Activated CD4-positive, alpha-beta T cell treated with anti-CD3 and anti-CD28 coated beads, Interleukin-2, amount 10 ng/mL, durations not matched to agents 24 days and 14 days (primary cell): ENCODE measurements around the gene HEXD. TPM values are rescaled to one million over a fixed set of nuclear protein-coding genes. Genes with fewer than 3 reads are reported as not detected.
"Not testable (repeated sequence)": the region's sequence is repeated elsewhere in the genome, so short reads cannot be mapped to it uniquely, and the experiment has no call there.

Experiments
- DNase-seq: peaks from one replicate; pipeline ENCODE4 v3.0.0; 2022
- H3K27ac Mint-ChIP-seq: one replicate; pipeline ENCODE4 v1.8.0; 2022; ENCODE audit warnings: mild to moderate bottlenecking, mixed read lengths
- H3K27me3 Mint-ChIP-seq: one replicate; pipeline ENCODE4 v1.8.0; 2022; ENCODE audit warnings: mixed read lengths
- H3K36me3 Mint-ChIP-seq: one replicate; pipeline ENCODE4 v1.8.0; 2022; ENCODE audit warnings: low read depth, mild to moderate bottlenecking, mixed read lengths
- H3K4me1 Mint-ChIP-seq: one replicate; pipeline ENCODE4 v1.8.0; 2021; ENCODE audit warnings: mixed read lengths
- H3K4me3 Mint-ChIP-seq: one replicate; pipeline ENCODE4 v1.8.0; 2022; ENCODE audit warnings: mild to moderate bottlenecking, moderate library complexity, mixed read lengths
- H3K9me3 Mint-ChIP-seq: one replicate; pipeline ENCODE4 v1.8.0; 2021; ENCODE audit warnings: mixed read lengths
- intact Hi-C: fragments of 100-400 bp; cut with micrococcal nuclease; formaldehyde crosslinking; loops from one replicate; pipeline ENCODE4 v1.15.1; 2023
- total RNA-seq: library from RNA; stranded (reverse); gene quantifications from 2 replicates; pipeline ENCODE4 v1.2.3, GENCODE V29; 2022

The HEXD gene
- total RNA-seq, 1 donor from 2014 or later: 36.0 TPM

DNA sequence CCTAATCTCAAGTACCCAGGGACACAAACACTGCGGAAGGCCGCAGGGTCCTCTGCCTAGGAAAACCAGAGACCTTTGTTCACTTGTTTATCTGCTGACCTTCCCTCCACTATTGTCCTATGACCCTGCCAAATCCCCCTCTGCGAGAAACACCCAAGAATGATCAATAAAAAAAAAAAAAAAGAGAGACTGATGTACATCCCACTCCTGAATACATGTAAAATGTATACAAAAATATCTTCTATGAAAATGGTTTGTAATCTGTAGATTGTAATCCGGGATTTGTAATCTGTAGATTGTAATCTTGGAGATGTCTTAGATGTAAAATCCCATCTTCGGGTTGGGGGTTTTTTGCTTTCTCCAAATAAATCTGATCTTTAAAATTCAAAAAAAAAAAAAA is 40.9 kb upstream of the HEXD start:
- H3K36me3 Mint-ChIP-seq, DNase-seq, H3K9me3 Mint-ChIP-seq, H3K4me3 Mint-ChIP-seq, H3K27ac Mint-ChIP-seq: not testable (repeated sequence)
- intact Hi-C loops: loop anchor here (10.0 kb wide), 1 partner anchor 252 kb away; no protein-coding TSS in a partner anchor
- H3K27me3 Mint-ChIP-seq: peaks cover 35% of the 10 kb centered on the region
- H3K4me1 Mint-ChIP-seq: peaks cover 16% of the 10 kb centered on the region

DNA sequence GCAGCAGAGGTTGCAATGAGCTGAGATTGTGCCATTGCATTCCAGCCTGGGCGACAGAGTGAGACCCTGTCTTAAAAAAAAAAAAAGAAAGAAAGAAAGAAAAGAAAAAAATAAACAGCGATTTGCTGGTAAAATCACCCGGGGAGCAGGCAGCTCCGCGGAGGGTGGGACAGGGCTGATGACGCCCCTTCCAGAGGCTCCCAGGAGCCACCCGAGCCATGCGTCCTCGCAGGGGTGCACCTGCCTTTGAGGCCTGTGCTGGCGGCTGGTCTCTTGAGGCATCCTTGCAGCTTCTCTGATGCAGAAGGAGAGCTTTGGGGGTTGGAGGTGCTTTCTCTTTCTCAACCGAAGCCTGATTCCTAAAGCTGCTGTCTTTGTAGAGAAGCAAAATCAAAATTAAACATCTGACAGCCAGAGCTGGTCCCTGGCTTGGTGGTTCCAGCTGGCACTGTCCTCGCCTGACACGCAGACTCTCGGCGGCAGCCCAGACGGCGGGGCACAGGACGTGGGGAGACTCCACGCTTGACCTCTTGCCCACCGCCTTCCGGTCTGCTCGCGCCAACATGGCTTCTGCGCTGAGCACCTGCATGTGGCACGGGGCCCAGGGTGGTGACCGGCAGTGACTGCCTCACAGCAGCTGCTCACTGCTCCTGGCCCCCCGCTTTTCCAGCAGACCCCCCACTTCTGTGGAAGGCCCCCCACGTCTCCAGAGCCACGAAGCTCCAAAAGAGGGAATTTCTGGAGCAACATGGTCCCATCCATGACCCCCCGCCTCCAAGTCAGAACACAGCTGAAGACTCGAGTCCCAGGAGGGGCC is 40.0 kb upstream of the HEXD start:
- Mint-ChIP-seq H3K9me3 (no peaks in the 10 kb centered on the region), H3K36me3 (no peaks in the 10 kb centered on the region), H3K27me3 (peaks cover 28% of the 10 kb centered on the region), H3K27ac (no peak overlapping the region), H3K4me3 (no peak overlapping the region), H3K4me1 (peaks cover 8% of the 10 kb centered on the region)
- intact Hi-C loops: loop anchor here (10.0 kb wide), 1 partner anchor 253 kb away; no protein-coding TSS in a partner anchor
- no peak for DNase-seq

DNA sequence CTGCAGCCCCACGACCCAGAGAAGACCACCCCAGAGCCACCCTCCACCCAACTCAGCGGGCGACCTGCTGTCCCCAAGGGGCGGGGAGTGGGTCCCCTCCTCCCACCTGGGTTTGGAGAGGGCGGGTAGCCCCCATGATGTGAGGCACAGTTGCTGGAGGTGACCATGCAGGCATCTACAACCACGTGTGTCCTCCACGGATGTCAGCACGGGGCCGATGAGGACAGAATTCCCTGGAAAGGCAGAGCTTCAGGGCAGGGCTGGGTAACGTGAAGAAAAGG is 39.5 kb upstream of the HEXD start:
- DNase-seq: no peak
- intact Hi-C loops: loop anchor here (10.0 kb wide), 1 partner anchor 254 kb away; no protein-coding TSS in a partner anchor
- no peak overlapping the region for H3K4me3 Mint-ChIP-seq
- no peaks in the 10 kb centered on the region for H3K36me3 Mint-ChIP-seq
- H3K27ac Mint-ChIP-seq: no peak overlapping the region
- H3K27me3 Mint-ChIP-seq: peaks cover 23% of the 10 kb centered on the region
- peaks cover 6% of the 10 kb centered on the region for H3K4me1 Mint-ChIP-seq
- H3K9me3 Mint-ChIP-seq: no peaks in the 10 kb centered on the region

DNA sequence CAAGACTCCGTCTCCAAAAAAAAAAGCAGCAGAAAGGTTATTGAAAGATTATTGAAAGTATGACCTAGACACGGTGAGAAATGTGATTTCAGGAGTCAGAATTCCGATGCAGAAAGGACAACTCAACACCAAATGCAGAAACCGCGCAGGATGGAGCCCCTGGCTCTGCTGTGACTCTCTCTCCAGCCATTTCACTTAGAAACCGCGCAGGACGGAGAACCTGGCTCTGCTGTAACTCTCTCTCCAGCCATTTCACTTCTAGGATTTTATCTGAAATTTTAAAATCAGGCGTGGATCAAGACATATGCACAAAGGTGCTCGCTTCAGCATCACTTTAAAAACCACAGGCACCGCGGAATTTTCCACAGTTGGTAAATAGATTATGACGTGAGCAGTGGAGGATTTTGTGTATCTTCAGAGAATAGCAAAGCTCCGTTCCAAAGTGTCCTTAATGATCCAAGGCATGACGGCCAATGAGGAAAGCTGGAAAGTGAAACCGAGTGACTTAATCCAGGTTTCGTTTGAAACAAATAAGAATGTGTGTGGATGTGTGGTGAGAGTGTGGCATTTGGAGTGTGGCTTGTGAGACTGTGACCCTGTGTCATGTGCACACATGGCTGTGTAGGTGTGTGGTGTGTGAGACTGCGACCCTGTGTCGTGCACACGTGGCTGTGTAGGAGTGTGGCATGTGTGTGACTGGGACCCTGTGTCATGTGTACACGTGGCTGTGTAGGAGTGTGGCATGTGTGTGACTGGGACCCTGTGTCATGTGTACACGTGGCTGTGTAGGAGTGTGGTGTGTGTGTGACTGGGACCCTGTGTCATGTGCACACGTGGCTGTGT is 37.1 kb upstream of the HEXD start:
- no peaks in the 10 kb centered on the region for H3K9me3 Mint-ChIP-seq
- peaks cover 15% of the 10 kb centered on the region for H3K27me3 Mint-ChIP-seq
- H3K4me3 Mint-ChIP-seq: no peak overlapping the region
- H3K36me3 Mint-ChIP-seq: no peaks in the 10 kb centered on the region
- DNase-seq: no peak
- H3K4me1 Mint-ChIP-seq: peaks cover 6% of the 10 kb centered on the region
- H3K27ac Mint-ChIP-seq: no peak overlapping the region
- intact Hi-C loops: no loop called here

GRCh38 chr17:82381703-82382009 is 36.5 kb upstream of the HEXD start:
- H3K4me1 Mint-ChIP-seq, H3K4me3 Mint-ChIP-seq, H3K27ac Mint-ChIP-seq, H3K36me3 Mint-ChIP-seq, DNase-seq, intact Hi-C loops, H3K9me3 Mint-ChIP-seq: not testable (repeated sequence)
- H3K27me3 Mint-ChIP-seq: peaks cover 15% of the 10 kb centered on the region

DNA sequence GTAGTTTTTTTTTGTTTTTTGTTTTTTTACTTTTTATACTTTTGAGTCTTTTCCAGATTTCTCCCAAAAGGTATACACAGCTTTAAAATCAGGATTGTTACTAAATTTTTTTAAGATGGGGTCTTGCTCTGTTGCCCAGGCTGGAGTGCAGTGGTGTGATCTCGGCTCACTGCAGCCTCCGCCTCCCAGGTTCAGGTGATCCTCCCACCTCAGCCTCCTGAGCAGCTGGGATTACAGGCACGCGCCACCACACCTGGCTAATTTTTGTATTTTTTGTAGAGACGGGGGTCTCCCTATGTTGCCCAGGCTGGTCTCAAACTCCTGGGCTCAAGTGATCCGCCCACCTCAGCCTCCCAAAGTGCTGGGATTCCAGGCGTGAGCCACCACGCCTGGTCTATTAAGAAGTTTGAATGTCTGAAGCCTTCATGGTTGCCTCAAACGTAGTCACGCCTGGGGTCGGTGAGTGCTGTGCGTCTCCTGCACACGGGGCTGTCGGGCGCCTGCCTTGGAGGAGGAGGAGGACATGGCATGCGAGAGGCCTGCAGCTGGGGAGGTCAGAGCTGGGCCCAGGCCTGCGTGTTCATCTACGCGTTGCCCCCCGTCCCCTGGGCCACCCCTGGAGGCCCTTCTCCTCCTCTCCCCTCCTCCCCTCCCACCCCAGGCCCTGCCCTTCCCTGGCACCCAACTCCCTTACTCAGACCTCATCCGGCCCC is 35.8 kb upstream of the HEXD start:
- H3K36me3 Mint-ChIP-seq, DNase-seq, H3K4me3 Mint-ChIP-seq, intact Hi-C loops, H3K4me1 Mint-ChIP-seq, H3K9me3 Mint-ChIP-seq, H3K27ac Mint-ChIP-seq: not testable (repeated sequence)
- peaks cover 14% of the 10 kb centered on the region for H3K27me3 Mint-ChIP-seq

- H3K9me3 Mint-ChIP-seq: no peaks in the 10 kb centered on the region
- no peak for DNase-seq
- peaks cover 13% of the 10 kb centered on the region for H3K27me3 Mint-ChIP-seq
- no peak overlapping the region for H3K27ac Mint-ChIP-seq
- no peak overlapping the region for H3K4me3 Mint-ChIP-seq
- peaks cover 10% of the 10 kb centered on the region for H3K4me1 Mint-ChIP-seq
- no peaks in the 10 kb centered on the region for H3K36me3 Mint-ChIP-seq
- intact Hi-C loops: no loop called here
These were observed 35.3 kb upstream of the HEXD start for GRCh38 chr17:82382933-82383255.

- H3K36me3 Mint-ChIP-seq: no peaks in the 10 kb centered on the region
- H3K4me1 Mint-ChIP-seq: peaks cover 10% of the 10 kb centered on the region
- no peak overlapping the region for H3K4me3 Mint-ChIP-seq
- no peaks in the 10 kb centered on the region for H3K9me3 Mint-ChIP-seq
- DNase-seq: no peak
- no peak overlapping the region for H3K27ac Mint-ChIP-seq
- intact Hi-C loops: no loop called here
- peaks cover 13% of the 10 kb centered on the region for H3K27me3 Mint-ChIP-seq
These were observed 34.7 kb upstream of the HEXD start for GRCh38 chr17:82383411-82383810.

DNA sequence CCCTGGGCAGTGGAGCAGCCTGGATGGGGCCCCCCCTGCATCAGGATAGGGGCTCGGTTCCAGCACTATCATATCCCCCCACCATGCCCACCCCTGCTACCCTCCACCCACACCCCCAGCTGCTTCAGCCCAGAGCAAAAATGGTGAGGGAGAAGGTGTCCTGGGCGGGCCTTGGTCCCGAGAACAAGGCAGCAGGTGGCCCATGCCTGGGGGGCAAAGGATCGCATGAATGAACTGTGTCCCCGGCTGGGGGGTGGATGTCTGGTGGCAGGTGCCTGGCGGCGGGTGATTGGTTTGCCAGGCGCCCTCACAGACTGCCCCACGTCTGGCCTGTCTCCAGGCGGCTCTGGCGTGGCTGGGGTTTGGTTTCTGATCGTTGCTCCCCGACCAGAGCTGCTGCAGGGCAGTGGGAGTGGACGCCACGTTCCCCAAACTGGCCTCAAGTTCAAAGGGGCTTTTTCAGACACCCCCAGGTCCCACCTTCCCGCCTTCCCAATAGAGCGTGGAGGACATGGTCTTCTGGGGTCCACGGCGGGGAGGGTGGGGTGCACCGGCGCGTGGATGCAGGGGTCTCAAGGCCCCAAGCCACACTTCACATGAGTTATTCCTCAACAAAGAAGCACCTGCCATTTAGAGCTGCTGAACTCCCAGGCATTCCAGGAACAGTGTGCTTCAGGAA is 34.0 kb upstream of the HEXD start:
- Mint-ChIP-seq H3K27ac (no peak overlapping the region), H3K4me3 (no peak overlapping the region), H3K27me3 (peaks cover 11% of the 10 kb centered on the region)

GRCh38 chr17:82384730-82385481 is 33.2 kb upstream of the HEXD start:
- intact Hi-C loops: no loop called here
- no peak overlapping the region for H3K4me3 Mint-ChIP-seq

More for the DNA sequence above, 34.0 kb upstream of the HEXD start:
- H3K36me3 Mint-ChIP-seq: no peaks in the 10 kb centered on the region
- intact Hi-C loops: no loop called here
- H3K4me1 Mint-ChIP-seq: peaks cover 10% of the 10 kb centered on the region
- no peak for DNase-seq
- H3K9me3 Mint-ChIP-seq: no peaks in the 10 kb centered on the region

DNA sequence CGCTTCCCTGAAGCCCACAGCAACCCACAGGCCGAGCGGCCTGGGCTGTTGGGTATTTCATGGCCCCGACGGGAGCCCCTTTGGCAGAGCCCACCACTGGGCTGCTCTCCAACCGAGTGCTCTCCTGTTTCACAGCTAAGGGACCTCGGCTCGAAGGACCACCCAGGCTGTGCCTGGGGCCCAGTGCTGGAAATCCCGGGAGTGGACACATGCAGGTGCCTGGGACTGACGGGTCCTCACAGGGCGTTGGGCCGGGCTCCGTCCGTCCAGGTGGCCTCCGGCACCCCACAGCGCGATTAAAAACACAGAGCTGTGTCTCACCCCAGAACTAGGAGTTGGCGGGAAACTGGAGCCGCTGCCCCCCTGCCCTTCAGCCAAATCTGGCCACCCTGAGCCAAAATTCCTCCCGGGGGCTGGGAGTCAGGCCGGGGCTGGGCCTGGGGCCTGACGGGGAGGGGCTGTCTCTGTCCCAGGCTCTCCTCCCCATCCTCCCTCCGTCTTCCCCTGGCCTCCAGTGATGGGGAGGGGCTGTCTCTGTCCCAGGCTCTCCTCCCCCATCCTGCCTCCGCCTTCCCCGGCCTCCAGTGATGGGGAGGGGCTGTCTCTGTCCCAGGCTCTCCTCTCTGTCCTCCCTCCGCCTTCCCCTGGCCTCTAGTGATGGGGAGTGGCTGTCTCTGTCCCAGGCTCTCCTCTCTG is 32.4 kb upstream of the HEXD start:
- no peak for DNase-seq
- peaks cover 5% of the 10 kb centered on the region for H3K27me3 Mint-ChIP-seq
- intact Hi-C loops: no loop called here
- H3K4me1 Mint-ChIP-seq: peaks cover 4% of the 10 kb centered on the region
- no peak overlapping the region for H3K27ac Mint-ChIP-seq
- H3K9me3 Mint-ChIP-seq: no peaks in the 10 kb centered on the region
- no peaks in the 10 kb centered on the region for H3K36me3 Mint-ChIP-seq
- H3K4me3 Mint-ChIP-seq: no peak overlapping the region

More at GRCh38 chr17:82384730-82385481, 33.2 kb upstream of the HEXD start:
- no peak for DNase-seq
- Mint-ChIP-seq H3K27ac (no peak overlapping the region), H3K36me3 (no peaks in the 10 kb centered on the region), H3K9me3 (no peaks in the 10 kb centered on the region), H3K27me3 (peaks cover 9% of the 10 kb centered on the region), H3K4me1 (peaks cover 8% of the 10 kb centered on the region)

DNA sequence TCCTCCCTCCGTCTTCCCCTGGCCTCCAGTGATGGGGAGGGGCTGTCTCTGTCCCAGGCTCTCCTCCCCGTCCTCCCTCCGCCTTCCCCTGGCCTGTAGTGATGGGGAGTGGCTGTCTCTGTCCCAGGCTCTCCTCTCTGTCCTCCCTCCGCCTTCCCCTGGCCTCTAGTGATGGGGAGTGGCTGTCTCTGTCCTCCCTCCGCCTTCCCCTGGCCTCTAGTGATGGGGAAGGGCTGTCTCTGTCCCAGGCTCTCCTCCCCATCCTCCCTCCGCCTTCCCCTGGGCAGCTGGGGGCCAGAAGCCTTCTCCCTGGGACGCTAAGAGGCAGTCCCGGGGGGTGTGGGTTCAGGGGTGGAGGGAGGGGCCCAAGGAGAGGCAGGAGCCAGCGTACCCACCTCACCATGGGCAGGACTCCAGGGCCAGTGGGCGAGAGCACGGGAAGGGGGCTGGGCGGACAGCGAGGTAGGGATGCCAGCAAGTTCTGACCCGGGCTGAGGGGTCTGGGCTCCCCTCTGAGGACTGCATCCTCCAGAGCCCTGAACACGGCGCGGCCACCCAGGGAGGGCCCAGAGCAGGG is 31.8 kb upstream of the HEXD start:
- no peak overlapping the region for H3K27ac Mint-ChIP-seq
- intact Hi-C loops: no loop called here
- H3K4me1 Mint-ChIP-seq: peaks cover 4% of the 10 kb centered on the region
- H3K9me3 Mint-ChIP-seq: no peaks in the 10 kb centered on the region
- H3K4me3 Mint-ChIP-seq: no peak overlapping the region
- DNase-seq: no peak
- no peaks in the 10 kb centered on the region for H3K36me3 Mint-ChIP-seq
- H3K27me3 Mint-ChIP-seq: peaks cover 4% of the 10 kb centered on the region
